Colonic mucosa (tissue), 4 donors: ENCODE results near the gene CYBRD1. TPM values are rescaled to one million over a fixed set of nuclear protein-coding genes. Genes with fewer than 3 reads are reported as not detected.

Experiments
- DNase-seq: peaks from one replicate; pipeline ENCODE4 v3.0.0-alpha.2; 2020
- H3K27ac ChIP-seq: fragments of 200-600 bp; one replicate; pipeline ENCODE4 v1.8.0; 2021
- H3K27me3 ChIP-seq: fragments of 200-600 bp; one replicate; pipeline ENCODE4 v1.8.0; 2021
- H3K36me3 ChIP-seq: fragments of 200-600 bp; one replicate; pipeline ENCODE4 v1.8.0; 2021
- H3K4me1 ChIP-seq: fragments of 200-600 bp; one replicate; pipeline ENCODE4 v1.8.0; 2021; ENCODE audit warnings: mild to moderate bottlenecking
- H3K4me3 ChIP-seq: fragments of 200-600 bp; one replicate; pipeline ENCODE4 v1.8.0; 2021
- H3K9ac ChIP-seq, 2 donors: one replicate each; pipeline ENCODE4 v1.7.0; 2013; ENCODE audit warnings: control low read depth in 2 of 2, low read depth in 2 of 2, low read length in 2 of 2
- H3K9me3 ChIP-seq: fragments of 200-600 bp; one replicate; pipeline ENCODE4 v1.8.0; 2021
- intact Hi-C: fragments of 100-400 bp; cut with DNase I; formaldehyde crosslinking; loops from one replicate; pipeline ENCODE4 v1.14.1; 2022
- total RNA-seq, 2 donors: library from RNA; stranded (reverse); fragmentation: NEBNext Ultra II Directional in 1 of 2; extraction: Animal tissue kit (Norgen Biotek cat#: 25700) in 1 of 2; gene quantifications; one replicate each; pipeline ENCODE4 v1.2.1, GENCODE V29; 2021
- TF ChIP-seq, protein P1 (sequence below): fragments of 200-600 bp; IDR thresholded peaks from one replicate; pipeline ENCODE4 v1.8.0; 2022; ENCODE audit warnings: antibody characterized with exemption, mild to moderate bottlenecking
- donor health status: healthy.
- donor health status: DM: no; HTN: no; CAD: no.
- donor health status: DM: no; HTN: no; CAD: no.

The CYBRD1 gene
- total RNA-seq, 2 donors from 2014 or later: 12.4 to 35.6 TPM

DNA sequence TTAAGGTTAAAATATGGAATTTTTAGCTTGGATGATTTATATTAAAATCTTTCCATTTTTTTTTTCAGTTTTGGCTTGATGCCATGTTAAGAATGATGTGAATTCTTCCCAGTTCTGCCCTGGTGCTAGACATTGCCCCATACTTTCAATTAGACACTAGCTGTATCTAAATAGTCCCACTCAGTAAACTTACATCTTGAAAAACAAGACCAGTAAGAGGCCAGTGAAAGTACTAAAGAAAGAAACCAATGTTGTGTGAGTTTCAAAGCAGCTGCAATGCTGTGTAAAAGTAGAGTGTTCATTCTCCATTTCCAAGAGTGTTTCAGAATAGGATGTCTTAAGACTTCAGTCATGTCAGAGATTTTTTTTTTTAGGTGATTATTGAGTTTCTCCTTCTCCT is 40.0 kb upstream of the CYBRD1 start:
- TF ChIP-seq, protein P1, sequence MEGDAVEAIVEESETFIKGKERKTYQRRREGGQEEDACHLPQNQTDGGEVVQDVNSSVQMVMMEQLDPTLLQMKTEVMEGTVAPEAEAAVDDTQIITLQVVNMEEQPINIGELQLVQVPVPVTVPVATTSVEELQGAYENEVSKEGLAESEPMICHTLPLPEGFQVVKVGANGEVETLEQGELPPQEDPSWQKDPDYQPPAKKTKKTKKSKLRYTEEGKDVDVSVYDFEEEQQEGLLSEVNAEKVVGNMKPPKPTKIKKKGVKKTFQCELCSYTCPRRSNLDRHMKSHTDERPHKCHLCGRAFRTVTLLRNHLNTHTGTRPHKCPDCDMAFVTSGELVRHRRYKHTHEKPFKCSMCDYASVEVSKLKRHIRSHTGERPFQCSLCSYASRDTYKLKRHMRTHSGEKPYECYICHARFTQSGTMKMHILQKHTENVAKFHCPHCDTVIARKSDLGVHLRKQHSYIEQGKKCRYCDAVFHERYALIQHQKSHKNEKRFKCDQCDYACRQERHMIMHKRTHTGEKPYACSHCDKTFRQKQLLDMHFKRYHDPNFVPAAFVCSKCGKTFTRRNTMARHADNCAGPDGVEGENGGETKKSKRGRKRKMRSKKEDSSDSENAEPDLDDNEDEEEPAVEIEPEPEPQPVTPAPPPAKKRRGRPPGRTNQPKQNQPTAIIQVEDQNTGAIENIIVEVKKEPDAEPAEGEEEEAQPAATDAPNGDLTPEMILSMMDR: no peak
- intact Hi-C loops: no loop called here
- Histone ChIP-seq H3K36me3 (no peaks in the 10 kb centered on the region), H3K4me3 (no peak overlapping the region), H3K9me3 (no peaks in the 10 kb centered on the region), H3K9ac (no peak overlapping the region), H3K27me3 (no peaks in the 10 kb centered on the region), H3K4me1 (no peaks in the 10 kb centered on the region), H3K27ac (no peak overlapping the region)
- DNase-seq: no peak

GRCh38 chr2:171482877-171483276 is 39.4 kb upstream of the CYBRD1 start:
- TF ChIP-seq, protein P1: no peak
- Histone ChIP-seq H3K9me3 (no peaks in the 10 kb centered on the region), H3K4me1 (no peaks in the 10 kb centered on the region), H3K36me3 (no peaks in the 10 kb centered on the region), H3K27me3 (no peaks in the 10 kb centered on the region), H3K9ac (no peak overlapping the region), H3K27ac (no peak overlapping the region), H3K4me3 (no peak overlapping the region)
- intact Hi-C loops: no loop called here
- DNase-seq: no peak

- Histone ChIP-seq H3K36me3 (no peaks in the 10 kb centered on the region), H3K27ac (no peak overlapping the region), H3K9me3 (no peaks in the 10 kb centered on the region), H3K9ac (no peak overlapping the region), H3K4me1 (no peaks in the 10 kb centered on the region), H3K4me3 (no peak overlapping the region), H3K27me3 (no peaks in the 10 kb centered on the region)
- no peak for DNase-seq
- intact Hi-C loops: no loop called here
- TF ChIP-seq, protein P1: no peak
Observed at GRCh38 chr2:171483793-171484192, 38.5 kb upstream of the CYBRD1 start.

DNA sequence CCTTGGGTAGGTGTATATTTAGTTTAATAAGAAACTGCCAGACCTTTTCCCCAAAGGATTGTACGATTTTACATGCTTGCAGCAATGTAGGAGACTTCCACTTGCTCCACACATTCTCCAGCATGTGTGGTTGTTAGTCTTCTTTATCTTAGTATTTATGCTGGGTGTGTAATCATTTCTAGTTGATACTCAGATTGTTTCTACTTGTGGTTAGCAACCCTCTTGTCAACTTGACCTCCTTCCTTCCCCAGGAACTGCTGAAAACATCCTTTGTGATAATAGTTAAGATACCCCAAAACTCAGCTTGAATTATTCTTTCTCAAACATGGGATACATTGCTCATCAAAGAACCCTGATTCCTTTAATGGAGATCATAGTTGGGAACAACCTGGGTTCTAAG is 37.2 kb upstream of the CYBRD1 start:
- Histone ChIP-seq H3K4me1 (no peaks in the 10 kb centered on the region), H3K9me3 (no peaks in the 10 kb centered on the region), H3K9ac (no peak overlapping the region), H3K27me3 (no peaks in the 10 kb centered on the region), H3K27ac (no peak overlapping the region), H3K4me3 (no peak overlapping the region), H3K36me3 (no peaks in the 10 kb centered on the region)
- intact Hi-C loops: no loop called here
- TF ChIP-seq, protein P1: no peak
- no peak for DNase-seq

DNA sequence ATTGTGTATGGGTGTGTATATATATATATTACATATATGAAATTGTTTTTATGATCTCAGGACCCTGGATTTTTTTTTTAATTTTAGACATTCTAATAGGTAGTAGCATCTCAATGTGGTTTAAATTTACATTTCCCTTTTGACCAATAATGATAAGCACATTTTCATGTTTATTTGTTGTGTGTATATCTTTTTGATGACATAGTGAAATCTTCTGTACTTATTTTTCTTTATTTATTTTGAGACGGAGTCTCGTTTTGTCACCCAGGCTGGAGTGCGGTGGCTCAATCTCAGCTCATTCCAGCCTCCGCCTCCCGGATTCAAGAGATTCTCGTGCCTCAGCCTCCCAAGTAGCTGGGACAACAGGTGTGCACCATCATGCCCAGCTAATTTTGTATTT is 35.1 kb upstream of the CYBRD1 start:
- DNase-seq: no peak
- no peak overlapping the region for H3K9ac ChIP-seq
- no peaks in the 10 kb centered on the region for H3K36me3 ChIP-seq
- intact Hi-C loops: no loop called here
- H3K27ac ChIP-seq: no peak overlapping the region
- no peaks in the 10 kb centered on the region for H3K4me1 ChIP-seq
- H3K27me3 ChIP-seq: no peaks in the 10 kb centered on the region
- H3K9me3 ChIP-seq: no peaks in the 10 kb centered on the region
- no peak overlapping the region for H3K4me3 ChIP-seq
- TF ChIP-seq, protein P1: no peak

DNA sequence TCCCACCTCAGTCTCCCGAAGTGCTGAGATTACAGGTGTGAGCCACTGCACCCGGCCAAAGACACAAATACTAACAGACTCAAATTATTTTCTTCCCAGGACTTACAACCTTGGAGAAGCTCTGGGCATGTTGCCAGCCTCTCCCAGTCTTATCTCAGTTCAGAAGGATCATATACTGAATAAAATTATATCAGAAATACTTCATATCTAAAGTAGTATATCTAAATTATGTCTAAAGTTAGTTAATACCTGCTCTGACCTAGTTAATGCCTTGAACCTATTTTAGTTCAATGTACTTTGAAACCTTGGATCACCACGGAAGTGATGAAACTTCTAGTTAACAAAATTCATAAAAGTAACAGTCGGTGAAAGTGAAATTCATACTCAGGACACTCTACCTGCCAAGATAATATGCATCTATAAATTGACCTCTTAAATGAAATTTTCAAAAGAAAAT is 34.4 kb upstream of the CYBRD1 start:
- Histone ChIP-seq H3K4me1 (no peaks in the 10 kb centered on the region), H3K9me3 (no peaks in the 10 kb centered on the region), H3K4me3 (no peak overlapping the region), H3K9ac (no peak overlapping the region), H3K36me3 (no peaks in the 10 kb centered on the region), H3K27ac (peak overlapping the region; percentile 15), H3K27me3 (no peaks in the 10 kb centered on the region)
- peak; percentile 83 for DNase-seq
- intact Hi-C loops: no loop called here
- TF ChIP-seq, protein P1: no peak
